H54 (cell line): ENCODE data around the gene PRSS50.
A peak's percentile ranks its signal among the peaks of the same experiment; 100 is the strongest.

ENCODE experiments used
- DNase-seq: peaks from one replicate; pipeline ENCODE4 v3.0.0; 2011; ENCODE audit warnings: low spot score, mixed read lengths; ENCODE audit not compliant: insufficient read length
- FAIRE-seq: peaks from 3 replicates; lab custom pipeline; 2011; peaks lifted over from hg19 to GRCh38; lab: Jason Lieb, UNC
- POLR2A ChIP-seq: IDR thresholded peaks from 2 replicates; pipeline ENCODE4 v1.6.1; 2011; ENCODE audit warnings: low read depth, mild to moderate bottlenecking, low read length

Gene PRSS50

GRCh38 chr3:46669191-46669999 lies 48.3 kb downstream of the PRSS50 start:
- DNase-seq: no peak
- no peak for TF ChIP-seq POLR2A
- FAIRE-seq: no peak

DNA sequence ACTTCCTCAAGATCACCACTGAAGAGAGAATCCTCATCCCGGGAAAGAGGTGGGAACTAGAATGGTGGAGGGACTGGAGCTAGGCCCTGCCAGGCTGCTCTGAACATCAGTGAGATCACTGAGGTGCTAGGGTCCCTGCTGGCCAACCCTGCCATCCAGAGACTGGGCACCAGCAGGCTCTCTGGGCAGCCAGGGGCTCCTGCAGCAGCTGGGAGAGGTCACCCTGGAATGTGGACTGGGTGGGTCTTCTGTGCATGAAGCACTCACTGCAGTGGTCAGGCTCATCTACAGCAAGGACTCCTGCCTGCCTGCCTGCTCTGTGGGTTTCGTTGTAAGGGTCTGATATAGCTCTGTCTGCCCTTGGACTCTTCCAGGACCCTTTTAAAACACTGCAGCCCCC lies 49.1 kb downstream of the PRSS50 start:
- no peak for DNase-seq
- no peak for TF ChIP-seq POLR2A
- no peak for FAIRE-seq

- FAIRE-seq (no peak), DNase-seq (no peak)
- no peak for TF ChIP-seq POLR2A
Observed at GRCh38 chr3:46668116-46668515, 49.6 kb downstream of the PRSS50 start.

- no peak for FAIRE-seq
Observed at GRCh38 chr3:46667657-46668056, 50.0 kb downstream of the PRSS50 start.

DNA sequence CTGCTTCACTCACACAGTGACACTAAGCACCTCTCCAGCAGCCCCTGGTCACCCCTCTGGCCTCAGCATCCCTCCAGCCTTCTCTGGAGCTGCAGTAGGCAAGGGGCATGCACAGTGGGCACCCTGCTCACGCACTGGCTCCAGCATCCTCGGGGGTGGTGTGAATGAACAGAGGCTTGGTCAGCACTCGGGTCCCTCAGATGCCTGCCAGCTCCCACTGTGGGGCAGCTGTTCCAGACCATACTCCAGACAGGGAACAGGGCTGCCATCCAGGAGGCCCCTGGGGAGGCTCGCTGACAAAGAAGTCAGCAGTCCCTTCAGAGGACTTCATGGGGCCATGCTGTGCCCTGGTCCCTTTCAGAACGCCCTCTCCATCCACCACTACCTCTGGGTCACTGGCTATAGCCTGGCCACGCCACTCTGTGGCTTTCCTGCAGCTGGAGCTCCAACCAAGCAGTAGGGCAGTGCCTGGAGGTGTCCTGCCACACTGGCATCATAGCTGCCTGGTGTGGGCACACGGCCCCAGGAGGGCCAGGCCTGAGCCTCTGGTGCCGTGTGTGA lies 50.5 kb downstream of the PRSS50 start:
- FAIRE-seq: no peak
- DNase-seq: no peak

More at GRCh38 chr3:46667657-46668056, 50.0 kb downstream of the PRSS50 start:
- no peak for DNase-seq
- TF ChIP-seq POLR2A: no peak

DNA sequence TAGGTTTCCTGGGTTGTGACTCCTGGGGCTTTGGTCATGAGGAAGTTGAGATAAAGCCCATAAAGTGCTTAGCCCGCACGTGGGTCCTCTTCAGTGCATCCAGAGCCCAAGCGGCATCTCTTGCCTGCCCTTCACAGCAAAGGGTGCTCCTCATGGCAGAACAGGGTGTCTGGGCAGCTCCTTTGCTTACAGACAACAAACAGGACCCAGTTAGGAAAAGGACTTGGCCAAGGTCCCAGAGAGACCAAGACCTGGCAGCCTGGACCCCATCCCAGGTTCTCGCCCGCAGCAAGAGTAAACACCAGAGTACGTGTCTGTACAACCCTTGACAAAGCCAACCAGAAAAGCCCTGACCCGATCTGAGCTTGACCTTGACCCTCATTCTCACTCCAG lies 51.2 kb downstream of the PRSS50 start:
- FAIRE-seq (no peak), DNase-seq (peak; percentile 6)
- TF ChIP-seq POLR2A: no peak

More for the DNA sequence above, 50.5 kb downstream of the PRSS50 start:
- TF ChIP-seq POLR2A: no peak

- FAIRE-seq (no peak), DNase-seq (peak; percentile 0)
- no peak for TF ChIP-seq POLR2A
Observed at GRCh38 chr3:46665763-46666452, 51.8 kb downstream of the PRSS50 start.

DNA sequence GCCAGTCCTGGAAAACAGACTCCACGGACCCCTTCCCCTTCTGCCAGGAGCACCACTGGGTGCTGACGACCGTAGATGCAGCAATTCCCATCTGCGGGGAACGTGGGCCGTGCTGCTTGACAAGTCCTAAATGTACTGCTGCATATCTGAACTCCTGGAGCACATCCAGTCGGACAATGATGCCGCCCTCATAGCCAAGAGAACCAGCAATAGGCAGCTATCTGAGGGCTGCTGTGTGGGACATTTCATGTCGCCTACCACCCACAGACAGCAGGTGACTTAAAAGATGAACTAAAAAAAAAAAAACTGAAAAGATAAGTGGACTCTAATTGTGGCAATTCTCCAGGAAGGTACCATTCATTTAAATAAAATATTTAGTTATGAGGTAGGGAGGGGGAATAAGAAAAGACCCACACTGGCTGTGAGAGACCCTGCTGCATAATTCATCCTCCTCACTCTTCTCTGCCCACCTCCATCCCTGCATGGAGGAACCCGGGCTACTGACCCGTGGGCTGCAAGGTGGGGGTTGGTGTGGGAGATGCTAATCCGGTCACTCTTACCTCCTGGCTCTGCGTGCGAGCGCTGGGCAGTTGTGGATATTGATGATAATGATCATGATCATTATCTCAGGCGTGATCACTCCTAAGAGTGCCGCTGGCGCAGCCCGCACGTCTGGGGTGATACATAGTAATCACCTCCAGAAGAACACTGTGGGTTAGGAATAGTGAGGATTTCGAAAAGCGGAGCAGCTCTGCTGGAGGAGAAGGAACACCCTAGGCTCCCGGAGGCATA lies 52.5 kb downstream of the PRSS50 start:
- no peak for TF ChIP-seq POLR2A
- DNase-seq: no peak
- no peak for FAIRE-seq

DNA sequence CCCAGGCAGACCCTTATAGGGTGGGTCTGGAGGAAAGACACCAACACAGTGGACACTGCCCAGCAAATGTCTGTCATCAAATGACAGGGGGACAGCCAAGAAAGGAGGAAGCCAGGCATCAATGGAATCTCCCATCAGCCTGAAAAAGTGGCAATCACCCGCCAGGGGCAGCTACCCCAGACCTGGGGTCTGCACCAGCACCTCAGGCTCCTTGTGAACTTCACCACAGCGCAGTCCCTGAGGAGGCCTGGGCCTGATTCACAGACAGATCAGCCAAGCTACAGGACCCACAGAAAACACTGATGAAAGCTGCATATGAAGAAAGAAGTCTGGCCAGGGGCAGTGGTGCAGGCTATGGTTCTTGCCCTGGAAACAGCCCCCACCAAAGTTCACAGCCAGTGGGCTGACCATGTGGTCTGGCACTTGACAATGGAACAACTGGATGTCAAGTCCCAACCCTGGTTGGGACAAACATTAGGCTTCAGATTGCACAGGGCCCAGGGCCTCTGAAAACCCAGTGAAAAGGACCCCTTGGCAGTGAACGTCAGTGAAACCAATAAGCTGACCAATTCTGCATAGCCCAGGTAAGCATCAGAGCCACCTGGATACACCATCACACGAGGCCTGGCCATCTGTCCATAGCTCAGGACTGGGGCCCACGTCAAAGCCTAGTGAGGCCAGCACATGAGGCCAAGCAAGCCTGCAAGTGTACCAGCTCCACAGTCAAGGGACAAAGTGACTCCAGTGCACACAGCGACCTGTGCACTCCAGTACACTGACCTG lies 53.3 kb downstream of the PRSS50 start:
- no peak for TF ChIP-seq POLR2A
- FAIRE-seq (no peak), DNase-seq (peak; percentile 0)

DNA sequence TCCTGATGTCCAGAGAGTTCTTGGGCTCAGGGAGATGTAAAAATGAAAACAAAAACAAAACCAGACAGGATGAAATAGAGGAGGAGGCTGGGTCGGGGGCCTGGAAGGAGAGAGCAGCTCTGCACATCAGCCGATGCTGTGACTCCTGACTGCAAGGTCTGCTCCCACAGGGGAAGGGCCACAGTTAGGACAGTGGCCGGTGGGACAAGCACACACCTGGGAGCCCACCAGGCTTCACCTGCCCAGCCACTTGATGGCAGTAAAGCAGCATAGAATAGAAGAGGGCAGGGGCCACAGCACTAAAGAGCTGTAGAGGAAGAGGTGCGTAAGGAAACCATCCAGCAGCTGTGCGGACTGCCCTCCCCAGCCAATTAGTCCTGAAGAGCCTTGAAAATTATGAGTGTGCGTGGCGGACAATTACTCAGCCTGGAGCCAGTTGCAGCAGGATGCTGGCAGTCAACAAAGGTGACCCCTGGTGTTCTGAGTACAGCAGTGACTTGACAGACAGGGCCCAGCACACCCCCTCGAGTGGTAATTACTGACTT lies 54.0 kb downstream of the PRSS50 start:
- no peak for FAIRE-seq
- peak; percentile 6 for DNase-seq
- no peak for TF ChIP-seq POLR2A

- no peak for FAIRE-seq
- no peak for TF ChIP-seq POLR2A
- peak; percentile 1 for DNase-seq
Observed at GRCh38 chr3:46662771-46663551, 54.7 kb downstream of the PRSS50 start.
